HG02588 (cell line): ENCODE data around the gene CMBL.
"Not testable (repeated sequence)": the region's sequence is repeated elsewhere in the genome, so short reads cannot be mapped to it uniquely, and the experiment has no call there.

ENCODE experiments used
- ATAC-seq: cut with Tn5 transposase; IDR thresholded peaks from one replicate; pipeline ENCODE4 v1.9.1; 2021; ENCODE audit warnings: mild to moderate bottlenecking, moderate library complexity; ENCODE audit not compliant: unreplicated experiment

The CMBL gene

GRCh38 chr5:10310835-10311570 lies 3.3 kb upstream of the CMBL start:
- not testable (repeated sequence) for ATAC-seq

- no peak for ATAC-seq
Observed at GRCh38 chr5:10310066-10310779, 2.5 kb upstream of the CMBL start.

GRCh38 chr5:10308844-10309243 lies 1.1 kb upstream of the CMBL start:
- no peak for ATAC-seq

GRCh38 chr5:10306806-10307205 lies 896 bp downstream of the CMBL start:
- no peak for ATAC-seq

- no peak for ATAC-seq
Observed at GRCh38 chr5:10306114-10306513, 1.6 kb downstream of the CMBL start.

GRCh38 chr5:10304932-10305331 lies 2.8 kb downstream of the CMBL start:
- no peak for ATAC-seq

GRCh38 chr5:10303699-10304170 lies 4.0 kb downstream of the CMBL start:
- no peak for ATAC-seq

- ATAC-seq = no peak
Observed at GRCh38 chr5:10303201-10303600, 4.5 kb downstream of the CMBL start.

GRCh38 chr5:10301842-10302610 lies 5.7 kb downstream of the CMBL start:
- ATAC-seq = no peak

GRCh38 chr5:10301266-10301665 lies 6.4 kb downstream of the CMBL start:
- ATAC-seq = no peak

- ATAC-seq = no peak
Observed at GRCh38 chr5:10300246-10300645, 7.5 kb downstream of the CMBL start.

- ATAC-seq = no peak
Observed at GRCh38 chr5:10297646-10298204, 10.0 kb downstream of the CMBL start.

- ATAC-seq = no peak
Observed at GRCh38 chr5:10295619-10296326, 11.9 kb downstream of the CMBL start.

GRCh38 chr5:10293907-10294662 lies 13.6 kb downstream of the CMBL start:
- ATAC-seq = no peak

- no peak for ATAC-seq
Observed at GRCh38 chr5:10291692-10292339, 15.9 kb downstream of the CMBL start.

- ATAC-seq = no peak
Observed at GRCh38 chr5:10290438-10290837, 17.3 kb downstream of the CMBL start.

- ATAC-seq = no peak
Observed at GRCh38 chr5:10289991-10290390, 17.7 kb downstream of the CMBL start.

- no peak for ATAC-seq
Observed at GRCh38 chr5:10289353-10289752, 18.3 kb downstream of the CMBL start.

- ATAC-seq = peak; percentile 55
Observed at GRCh38 chr5:10288592-10289219, 19.0 kb downstream of the CMBL start.
